ENCODE results near the gene TBCD.

Gene TBCD

GRCh38 chr17:82930924-82931698 lies 179.2 kb downstream of the TBCD start:
- POLR2A ChIA-PET: no interaction called here
- CTCF ChIA-PET: interaction anchor here (1.5 kb wide), 1 partner anchor 16 kb away, joined by 3 read pairs; no protein-coding TSS in a partner anchor
- DNase-seq (ENCODE audit: extremely low spot score): no peak
- TF ChIP-seq CTCF (IDR thresholded peaks at IDR 0.05; ENCODE audit: control extremely low read depth, extremely low read depth, low read depth, missing control alignments): no peak

- TF ChIP-seq CTCF (IDR thresholded peaks at IDR 0.05; ENCODE audit: control extremely low read depth, extremely low read depth, low read depth, missing control alignments): no peak
- ChIA-PET POLR2A (no interaction called here), CTCF (interaction anchor here (0.8 to 1.5 kb wide), 2 partner anchors 17 to 23 kb away, joined by 3 read pairs; no protein-coding TSS in a partner anchor)
Observed at GRCh38 chr17:82931699-82932517, 180.0 kb downstream of the TBCD start.

GRCh38 chr17:82932518-82933310 lies 180.8 kb downstream of the TBCD start:
- CTCF ChIA-PET: interaction anchor here (0.8 to 1.5 kb wide), 3 partner anchors 18 to 151 kb away, joined by 3 read pairs; no protein-coding TSS in a partner anchor
- POLR2A ChIA-PET: no interaction called here
- TF ChIP-seq CTCF (IDR thresholded peaks at IDR 0.05; ENCODE audit: control extremely low read depth, extremely low read depth, low read depth, missing control alignments): no peak
- DNase-seq (ENCODE audit: extremely low spot score): no peak

More at GRCh38 chr17:82931699-82932517, 180.0 kb downstream of the TBCD start:
- DNase-seq (ENCODE audit: extremely low spot score): no peak

GRCh38 chr17:82933911-82934310 lies 182.0 kb downstream of the TBCD start:
- no peak for DNase-seq (ENCODE audit: extremely low spot score)
- CTCF ChIA-PET: interaction anchor here (0.8 to 1.4 kb wide), 2 partner anchors 19 to 152 kb away, joined by 3 to 5 read pairs; no protein-coding TSS in a partner anchor

GRCh38 chr17:82935966-82936767 lies 184.3 kb downstream of the TBCD start:
- TF ChIP-seq CTCF (IDR thresholded peaks at IDR 0.05; ENCODE audit: control extremely low read depth, extremely low read depth, low read depth, missing control alignments): no peak
- ChIA-PET POLR2A (no interaction called here), CTCF (no interaction called here)
- DNase-seq (ENCODE audit: extremely low spot score): no peak

More at GRCh38 chr17:82933911-82934310, 182.0 kb downstream of the TBCD start:
- POLR2A ChIA-PET: no interaction called here
- TF ChIP-seq CTCF (IDR thresholded peaks at IDR 0.05; ENCODE audit: control extremely low read depth, extremely low read depth, low read depth, missing control alignments): no peak
